ENCODE measurements around the gene RAB11FIP5. TPM values are rescaled to one million over a fixed set of nuclear protein-coding genes. Genes with fewer than 3 reads are reported as not detected.

RAB11FIP5 gene
- total and polyA plus RNA-seq, 2 donors (not counting 3 experiments of a cell fraction or from before 2014, with no cell fraction given): 36.6 to 47.0 TPM

- ChIA-PET POLR2A (no interaction called here), CTCF (interaction anchor here (1.0 kb wide), 1 partner anchor 67 kb away, joined by 3 read pairs; no protein-coding TSS in a partner anchor)
- Histone ChIP-seq H3K9me1 (replicated peaks; ENCODE audit: control insufficient read depth, extremely low read depth, insufficient read depth, low read length) (no peaks in the 10 kb centered on the region), H3K36me3 (ENCODE audit: control insufficient read depth in 2 of 2, extremely low read depth in 1 of 2, insufficient read depth in 2 of 2, low read length in 2 of 2) (peaks cover 0 to 6% of the 10 kb centered on the region in 2 experiments), H3K9ac (replicated peaks; ENCODE audit: extremely low read depth, insufficient read depth, low read length) (no peak overlapping the region), H3K9me3 (replicated peaks; ENCODE audit: control insufficient read depth, insufficient read depth, low read length) (no peaks in the 10 kb centered on the region), H3K4me1 (ENCODE audit: control insufficient read depth, extremely low read depth, insufficient read depth, low read length) (peaks cover 12% of the 10 kb centered on the region), H2AFZ (ENCODE audit: low read depth, low read length) (no peak overlapping the region), H3K4me3 (replicated peaks in 1 of 3; ENCODE audit: insufficient read depth in 1 of 3, low read depth in 1 of 3, low read length in 3 of 3) (no peak overlapping the region), H3K79me2 (ENCODE audit: control insufficient read depth, insufficient read depth, low read length) (peaks cover 20% of the 10 kb centered on the region), H4K20me1 (replicated peaks; ENCODE audit: control insufficient read depth, extremely low read depth, insufficient read depth, low read length) (no peaks in the 10 kb centered on the region), H3K27me3 (ENCODE audit: control insufficient read depth in 2 of 2, insufficient read depth in 2 of 2, low read length in 2 of 2) (no peaks in the 10 kb centered on the region), H3K4me2 (ENCODE audit: insufficient read depth, low read length) (no peak overlapping the region), H3K27ac (ENCODE audit: insufficient read depth, low read depth, low read length) (no peak overlapping the region)
- dilution Hi-C loops (cut with MboI; ENCODE audit: extremely low pct_ligation_motif_present, low sequenced_read_pairs) (no loop called here), intact Hi-C loops (cut with micrococcal nuclease) (no loop called here)
- no peak for TF ChIP-seq CTCF (IDR thresholded peaks at IDR 0.05; ENCODE audit: extremely low read depth in 1 of 2, insufficient read depth in 1 of 2, low read depth in 1 of 2, low read length in 2 of 2)
- TF ChIP-seq FOS (IDR thresholded peaks at IDR 0.05; ENCODE audit: borderline replicate concordance, insufficient read depth, low read length): no peak
- no peak for TF ChIP-seq MYC (IDR thresholded peaks at IDR 0.05; ENCODE audit: low read depth, low read length)
- TF ChIP-seq POLR2A (IDR thresholded peaks at IDR 0.05; ENCODE audit: low read depth, low read length): no peak
- TF ChIP-seq MAX (IDR thresholded peaks at IDR 0.05; ENCODE audit: insufficient read depth, insufficient read length): no peak
- FAIRE-seq: no peak
- BruUV-seq (replicated peaks): no TSS peak
- no peak for DNase-seq (ENCODE audit: low read depth, low spot score)
Measured at GRCh38 chr2:73059106-73059505, 53.6 kb downstream of the RAB11FIP5 start.

- intact Hi-C loops (cut with micrococcal nuclease) (no loop called here), dilution Hi-C loops (cut with MboI; ENCODE audit: extremely low pct_ligation_motif_present, low sequenced_read_pairs) (no loop called here)
- Histone ChIP-seq H2AFZ (ENCODE audit: low read depth, low read length) (no peak overlapping the region), H3K4me2 (ENCODE audit: insufficient read depth, low read length) (no peak overlapping the region), H3K9me1 (replicated peaks; ENCODE audit: control insufficient read depth, extremely low read depth, insufficient read depth, low read length) (no peaks in the 10 kb centered on the region), H3K9me3 (replicated peaks; ENCODE audit: control insufficient read depth, insufficient read depth, low read length) (no peaks in the 10 kb centered on the region), H4K20me1 (replicated peaks; ENCODE audit: control insufficient read depth, extremely low read depth, insufficient read depth, low read length) (no peaks in the 10 kb centered on the region), H3K4me1 (ENCODE audit: control insufficient read depth, extremely low read depth, insufficient read depth, low read length) (no peaks in the 10 kb centered on the region), H3K4me3 (replicated peaks in 1 of 3; ENCODE audit: insufficient read depth in 1 of 3, low read depth in 1 of 3, low read length in 3 of 3) (no peak overlapping the region), H3K27me3 (ENCODE audit: control insufficient read depth in 2 of 2, insufficient read depth in 2 of 2, low read length in 2 of 2) (no peaks in the 10 kb centered on the region), H3K79me2 (ENCODE audit: control insufficient read depth, insufficient read depth, low read length) (peaks cover 5% of the 10 kb centered on the region), H3K9ac (replicated peaks; ENCODE audit: extremely low read depth, insufficient read depth, low read length) (no peak overlapping the region), H3K27ac (ENCODE audit: insufficient read depth, low read depth, low read length) (no peak overlapping the region), H3K36me3 (ENCODE audit: control insufficient read depth in 2 of 2, extremely low read depth in 1 of 2, insufficient read depth in 2 of 2, low read length in 2 of 2) (peaks cover 2 to 6% of the 10 kb centered on the region in 2 experiments)
- BruUV-seq (replicated peaks): no TSS peak
- POLR2A ChIA-PET: no interaction called here
- TF ChIP-seq JUN (IDR thresholded peaks at IDR 0.05; ENCODE audit: borderline replicate concordance, insufficient read depth, insufficient read length, low read depth) (no peak), CTCF (IDR thresholded peaks at IDR 0.05; ENCODE audit: extremely low read depth in 1 of 2, insufficient read depth in 1 of 2, low read depth in 1 of 2, low read length in 2 of 2) (no peak), POLR2A (IDR thresholded peaks at IDR 0.05; ENCODE audit: low read depth, low read length) (no peak), GATA2 (IDR thresholded peaks at IDR 0.05; ENCODE audit: insufficient read depth, insufficient read length, low read depth, low read length) (no peak), MAX (IDR thresholded peaks at IDR 0.05; ENCODE audit: insufficient read depth, insufficient read length) (no peak), MYC (IDR thresholded peaks at IDR 0.05; ENCODE audit: low read depth, low read length) (no peak), POLR2AphosphoS5 (IDR thresholded peaks at IDR 0.05; ENCODE audit: insufficient read depth, low read depth, low read length) (no peak), FOS (IDR thresholded peaks at IDR 0.05; ENCODE audit: borderline replicate concordance, insufficient read depth, low read length) (no peak), EZH2 (IDR thresholded peaks at IDR 0.05; ENCODE audit: borderline replicate concordance, low read depth, low read length, severe bottlenecking) (no peak)
- DNase-seq (ENCODE audit: low read depth, low spot score) (no peak), FAIRE-seq (no peak)
- CTCF ChIA-PET: no interaction called here
Measured at GRCh38 chr2:73054980-73055379, 57.8 kb downstream of the RAB11FIP5 start.
